Measurements from ENCODE around the gene HOXA9. TPM values are rescaled to one million over a fixed set of nuclear protein-coding genes. Genes with fewer than 3 reads are reported as not detected.

The HOXA9 gene
- total RNA-seq, 2 experiments from 2014 or later = not detected

- no peak for ATAC-seq
- intact Hi-C loops (cut with micrococcal nuclease) = loop anchor here (5.0 kb wide), 2 partner anchors 42 to 87 kb away; partner anchors contain the start of gene EVX1
- no peaks in the 10 kb centered on the region for H3K9me3 Mint-ChIP-seq
- H3K27me3 Mint-ChIP-seq = peaks cover 89% of the 10 kb centered on the region
- CTCF ChIA-PET = interaction anchor here (0.7 to 2.0 kb wide), 3 partner anchors 23 to 44 kb away, joined by 3 to 6 read pairs (median 4); no protein-coding TSS in a partner anchor
- H3K4me1 Mint-ChIP-seq (ENCODE audit: low read depth) = peaks cover 48% of the 10 kb centered on the region
- POLR2A ChIA-PET = interaction anchor here (0.6 to 1.7 kb wide), 2 partner anchors 11 kb away, joined by 3 to 4 read pairs; no protein-coding TSS in a partner anchor
- H3K27ac Mint-ChIP-seq = peak overlapping the region; percentile 42
- H3K4me3 Mint-ChIP-seq = peak overlapping the region; percentile 31
- no peaks in the 10 kb centered on the region for H3K36me3 Mint-ChIP-seq (ENCODE audit: low read depth)
- peak; percentile 59 for DNase-seq
- TF ChIP-seq CTCF (IDR thresholded peaks at IDR 0.05) = no peak
Observed at GRCh38 chr7:27154901-27155815, 10.2 kb downstream of the HOXA9 start.

- ChIA-PET POLR2A (interaction anchor here (0.6 to 1.7 kb wide), 2 partner anchors 10 to 12 kb away, joined by 3 to 4 read pairs; no protein-coding TSS in a partner anchor), CTCF (interaction anchor here (1.3 to 2.0 kb wide), 3 partner anchors 14 to 26 kb away, joined by 3 to 6 read pairs (median 4); no protein-coding TSS in a partner anchor)
- intact Hi-C loops (cut with micrococcal nuclease) = no loop called here
- Mint-ChIP-seq H3K27ac (no peak overlapping the region), H3K9me3 (no peaks in the 10 kb centered on the region), H3K27me3 (peaks cover 88% of the 10 kb centered on the region), H3K4me1 (ENCODE audit: low read depth) (peaks cover 42% of the 10 kb centered on the region), H3K36me3 (ENCODE audit: low read depth) (no peaks in the 10 kb centered on the region), H3K4me3 (peak overlapping the region; percentile 28)
- TF ChIP-seq CTCF (IDR thresholded peaks at IDR 0.05) = no peak
- DNase-seq (no peak), ATAC-seq (no peak)
Observed at GRCh38 chr7:27154369-27154768, 11.0 kb downstream of the HOXA9 start.

GRCh38 chr7:27153526-27153925, 11.8 kb downstream of the HOXA9 start:
- ChIA-PET POLR2A (no interaction called here), CTCF (interaction anchor here (1.3 to 6.2 kb wide), 3 partner anchors 9 to 26 kb away, joined by 3 to 63 read pairs (median 6); no protein-coding TSS in a partner anchor)
- intact Hi-C loops (cut with micrococcal nuclease) = no loop called here
- ATAC-seq (no peak), DNase-seq (no peak)
- Mint-ChIP-seq H3K27ac (no peak overlapping the region), H3K27me3 (peaks cover 86% of the 10 kb centered on the region), H3K4me3 (no peak overlapping the region), H3K36me3 (ENCODE audit: low read depth) (no peaks in the 10 kb centered on the region), H3K4me1 (ENCODE audit: low read depth) (peaks cover 40% of the 10 kb centered on the region), H3K9me3 (no peaks in the 10 kb centered on the region)
- no peak for TF ChIP-seq CTCF (IDR thresholded peaks at IDR 0.05)

DNA sequence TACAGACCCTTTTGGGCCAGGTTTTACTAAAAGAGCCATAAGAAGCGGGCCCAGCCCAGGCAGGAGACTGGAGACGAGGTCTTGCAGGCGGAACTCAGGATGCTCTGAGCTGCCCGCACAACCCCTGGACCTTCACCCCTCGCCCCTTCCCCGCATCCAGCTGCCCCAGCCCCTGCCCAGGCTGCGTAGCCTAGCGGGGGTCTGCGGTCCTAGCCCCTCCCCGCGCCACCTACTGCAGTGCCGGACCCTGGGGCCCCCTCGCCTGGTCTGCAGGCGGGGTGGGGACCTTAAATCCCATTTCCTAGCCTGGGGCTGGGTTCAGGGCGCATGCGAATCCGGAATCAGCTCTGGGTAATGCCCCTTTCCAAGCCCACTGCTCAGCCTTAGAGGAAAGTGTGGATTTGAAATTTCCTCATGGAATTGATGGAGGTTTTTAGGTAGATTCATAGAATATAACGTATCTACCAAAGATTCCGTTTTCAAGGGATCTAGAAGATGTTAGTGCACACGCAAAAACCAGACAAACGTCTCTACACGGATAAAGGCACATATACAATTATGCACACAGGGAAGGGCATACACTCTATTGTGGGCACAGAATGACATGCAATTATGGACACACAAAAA, 12.4 kb downstream of the HOXA9 start:
- ATAC-seq = no peak
- H3K4me3 Mint-ChIP-seq = no peak overlapping the region
- TF ChIP-seq CTCF (IDR thresholded peaks at IDR 0.05) = no peak
- ChIA-PET CTCF (interaction anchor here (1.0 to 6.2 kb wide), 6 partner anchors 9 to 470 kb away, joined by 3 to 63 read pairs (median 3); no protein-coding TSS in a partner anchor), POLR2A (interaction anchor here (0.8 to 0.9 kb wide), 2 partner anchors 13 to 14 kb away, joined by 3 to 4 read pairs; partner anchors contain the start of gene HOXA9)
- peaks cover 42% of the 10 kb centered on the region for H3K4me1 Mint-ChIP-seq (ENCODE audit: low read depth)
- intact Hi-C loops (cut with micrococcal nuclease) = no loop called here
- no peaks in the 10 kb centered on the region for H3K36me3 Mint-ChIP-seq (ENCODE audit: low read depth)
- peaks cover 86% of the 10 kb centered on the region for H3K27me3 Mint-ChIP-seq
- no peak for DNase-seq
- H3K9me3 Mint-ChIP-seq = no peaks in the 10 kb centered on the region
- no peak overlapping the region for H3K27ac Mint-ChIP-seq

Data from activated CD8-positive, alpha-beta T cell treated with anti-CD3 and anti-CD28 coated beads for 36 hours (primary cell).